Upper lobe of left lung (tissue), 6 donors: ENCODE data around the gene TK1. TPM values are rescaled to one million over a fixed set of nuclear protein-coding genes. Genes with fewer than 3 reads are reported as not detected.
A peak's percentile ranks its signal among the peaks of the same experiment; 100 is the strongest.

Source experiments
- ATAC-seq, 2 donors: fragments of 200-7000 bp; cut with Tn5 transposase; one replicate each; pipeline ENCODE4 v1.9.1; 2022; ENCODE audit warnings: mild to moderate bottlenecking in 2 of 2, moderate library complexity in 2 of 2; ENCODE audit not compliant: low FRiP score in 2 of 2
- DNase-seq, 2 donors: peaks; one replicate each; pipeline ENCODE4 v3.0.0-alpha.2; 2019 to 2020
- H3K27ac ChIP-seq, 4 donors: fragments of 200-600 bp; sonication (generic); one replicate each; pipeline ENCODE4 v1.5.1; 2016 to 2019
- H3K27me3 ChIP-seq, 4 donors: fragments of 200-600 bp; sonication (generic); one replicate each; pipeline ENCODE4 v1.5.1; 2017 to 2019
- H3K36me3 ChIP-seq, 4 donors: fragments of 200-600 bp; sonication (generic); one replicate each; pipeline ENCODE4 v1.5.1; 2016 to 2019
- H3K4me1 ChIP-seq, 4 donors: fragments of 200-600 bp; sonication (generic); one replicate each; pipeline ENCODE4 v1.5.1; 2018 to 2019
- H3K4me3 ChIP-seq, 4 donors: fragments of 200-600 bp; sonication (generic); one replicate each; pipeline ENCODE4 v1.5.1; 2017 to 2019; ENCODE audit warnings: mild to moderate bottlenecking in 2 of 4, moderate library complexity in 1 of 4
- H3K9me3 ChIP-seq, 4 donors: fragments of 200-600 bp; sonication (generic); one replicate each; pipeline ENCODE4 v1.5.1; 2018 to 2019
- CTCF ChIP-seq, 6 experiments: fragments of 450-650 bp in 4 of 6; fragments of 200-600 bp in 2 of 6; sonication (generic) in 2 of 6; IDR thresholded peaks; one replicate each; pipeline ENCODE4 v1.5.1; 2016 to 2019; ENCODE audit warnings: antibody characterized with exemption in 6 of 6
- EP300 ChIP-seq, 4 donors: sonication (generic); formaldehyde crosslinking; IDR thresholded peaks; one replicate each; pipeline ENCODE4 v1.5.1; 2017; ENCODE audit warnings: antibody characterized with exemption in 4 of 4, control low read depth in 2 of 4
- POLR2A ChIP-seq, 4 donors: fragments of 450-650 bp; IDR thresholded peaks; one replicate each; pipeline ENCODE4 v1.5.1; 2016 to 2017; ENCODE audit warnings: antibody characterized with exemption in 4 of 4, mild to moderate bottlenecking in 2 of 4
- POLR2AphosphoS5 ChIP-seq, 2 donors: sonication (generic); formaldehyde crosslinking; IDR thresholded peaks; one replicate each; pipeline ENCODE4 v1.5.1; 2017; ENCODE audit warnings: antibody characterized with exemption in 2 of 2
- WGBS, 2 donors: methylation state at CpG; one replicate each; pipeline ENCODE4 v1.1.5; 2017 to 2018; 5-methylcytosine and 5-hydroxymethylcytosine counted together
- total RNA-seq, 6 donors: library from RNA; depleted of rRNA in 4 of 6; stranded (reverse); fragments of >200 nt in 4 of 6; gene quantifications; one replicate each; pipeline versions ENCODE4 v1.1.0 to v1.2.1, GENCODE V29; 2016 to 2021
- donor health status: DM: no; HTN: no; CAD: no; lungs with moderate emphysema.
- donor health status: DM: no; HTN: yes; CAD: no; lungs with severe emphysema.

TK1 gene
- total RNA-seq, 6 donors from 2014 or later: 2.8 to 16.0 (median 9.0) TPM

- ATAC-seq (no peak), DNase-seq (no peak)
- Histone ChIP-seq H3K27ac (no peak overlapping the region), H3K9me3 (no peaks in the 10 kb centered on the region), H3K4me3 (no peak overlapping the region), H3K36me3 (no peaks in the 10 kb centered on the region), H3K4me1 (peaks cover 2 to 9% (median 5%) of the 10 kb centered on the region in 4 donors), H3K27me3 (no peaks in the 10 kb centered on the region)
- TF ChIP-seq POLR2A (IDR thresholded peaks at IDR 0.05) (no peak), EP300 (IDR thresholded peaks at IDR 0.05) (no peak), POLR2AphosphoS5 (IDR thresholded peaks at IDR 0.05) (no peak), CTCF (IDR thresholded peaks at IDR 0.05) (no peak)
- WGBS, 2 donors: 57 to 70% methylated on average over 7 to 22 of the region's 22 CpGs
Observed at GRCh38 chr17:78163881-78164747, 22.7 kb downstream of the TK1 start.

DNA sequence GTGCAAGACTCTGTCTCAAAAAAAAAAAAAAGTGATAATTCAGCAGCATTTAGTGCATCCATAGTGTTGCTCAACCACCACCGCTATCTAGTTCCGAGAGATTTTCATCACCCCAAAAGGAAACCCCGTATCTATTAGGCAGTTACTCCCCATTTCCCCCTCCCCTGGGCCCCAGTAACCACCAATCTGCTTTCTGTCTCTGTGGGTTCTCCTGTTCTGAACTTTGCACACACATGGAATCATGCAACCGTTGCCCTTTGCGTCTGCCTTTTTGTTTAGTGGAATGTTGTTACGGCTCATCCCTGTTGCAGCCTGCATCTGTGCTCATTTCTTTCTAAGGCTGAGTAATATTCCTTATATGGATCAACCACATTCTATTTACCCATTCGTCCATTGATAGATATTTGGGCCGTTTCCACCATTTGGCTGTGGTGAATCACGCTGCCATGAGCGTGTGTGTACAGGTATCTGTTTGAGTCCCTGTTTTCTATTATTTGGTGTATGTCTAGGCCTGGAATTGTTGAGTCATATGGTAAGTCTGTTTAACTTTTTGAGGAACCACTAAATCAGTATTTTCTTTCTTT lies 27.2 kb downstream of the TK1 start:
- Histone ChIP-seq H3K36me3 (no peaks in the 10 kb centered on the region), H3K4me3 (no peak overlapping the region), H3K4me1 (no peaks in the 10 kb centered on the region), H3K27me3 (no peaks in the 10 kb centered on the region), H3K27ac (no peak overlapping the region), H3K9me3 (no peaks in the 10 kb centered on the region)
- DNase-seq (no peak), ATAC-seq (no peak)
- no peak for TF ChIP-seq POLR2A (IDR thresholded peaks at IDR 0.05)
- TF ChIP-seq EP300 (IDR thresholded peaks at IDR 0.05): no peak
- TF ChIP-seq POLR2AphosphoS5 (IDR thresholded peaks at IDR 0.05): no peak
- no peak for TF ChIP-seq CTCF (IDR thresholded peaks at IDR 0.05)
- WGBS, 2 donors: 67% methylated on average over 10 of the region's 10 CpGs

DNA sequence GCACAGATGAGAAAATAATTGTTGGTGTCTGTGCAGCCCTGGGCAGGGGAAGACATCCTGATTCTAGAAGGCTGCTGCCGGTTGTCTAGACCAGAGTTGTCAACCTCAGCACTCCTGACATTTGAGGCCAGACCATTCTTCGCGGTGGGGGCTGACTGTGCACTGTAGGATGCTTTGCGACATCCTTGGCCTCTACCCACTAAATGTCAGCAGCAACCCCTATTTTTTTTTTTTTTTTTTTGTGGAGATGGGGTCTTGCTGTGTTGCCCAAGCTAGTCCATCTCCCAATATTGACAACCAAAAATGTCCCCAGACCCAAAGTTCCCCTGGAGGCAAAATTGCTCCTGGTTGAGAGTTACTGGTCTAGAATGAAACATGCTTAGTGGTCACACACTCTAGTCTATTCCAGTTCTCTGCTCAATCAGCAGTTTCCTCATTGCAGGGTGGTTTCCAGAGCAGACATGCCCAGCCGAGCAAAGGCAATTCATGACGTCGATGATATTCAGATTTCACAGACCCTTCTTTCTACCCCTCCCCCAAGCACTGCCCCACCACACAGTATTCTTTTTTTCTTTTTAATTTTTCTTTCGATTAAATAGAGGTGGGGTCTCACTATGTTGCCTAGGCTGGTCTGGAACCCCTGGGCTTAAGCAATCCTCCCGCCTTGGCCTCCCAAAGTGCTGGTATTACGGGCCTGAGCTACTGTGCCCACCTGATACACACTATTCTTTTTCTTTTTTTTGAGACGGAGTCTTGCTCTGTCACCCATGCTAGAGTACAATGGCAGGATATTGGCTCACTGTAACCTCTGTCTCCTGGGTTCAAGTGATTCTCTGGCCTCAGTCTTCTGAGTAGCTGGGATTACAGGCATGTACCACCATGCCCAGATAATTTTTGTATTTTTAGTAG lies 31.7 kb downstream of the TK1 start:
- Histone ChIP-seq H3K36me3 (no peaks in the 10 kb centered on the region), H3K4me1 (peaks cover 13 to 18% (median 15%) of the 10 kb centered on the region in 4 donors), H3K9me3 (no peaks in the 10 kb centered on the region), H3K27me3 (no peaks in the 10 kb centered on the region), H3K4me3 (no peak overlapping the region), H3K27ac (peak overlapping the region in 1 of 4 donors; percentile 21)
- ATAC-seq (peak in 1 of 2 donors; percentile 66), DNase-seq (no peak)
- 73 to 78% methylated on average over 11 of the region's 11 CpGs for WGBS, 2 donors
- TF ChIP-seq EP300 (IDR thresholded peaks at IDR 0.05) (no peak), POLR2A (IDR thresholded peaks at IDR 0.05) (peak in 1 of 4 donors; percentile 45)

DNA sequence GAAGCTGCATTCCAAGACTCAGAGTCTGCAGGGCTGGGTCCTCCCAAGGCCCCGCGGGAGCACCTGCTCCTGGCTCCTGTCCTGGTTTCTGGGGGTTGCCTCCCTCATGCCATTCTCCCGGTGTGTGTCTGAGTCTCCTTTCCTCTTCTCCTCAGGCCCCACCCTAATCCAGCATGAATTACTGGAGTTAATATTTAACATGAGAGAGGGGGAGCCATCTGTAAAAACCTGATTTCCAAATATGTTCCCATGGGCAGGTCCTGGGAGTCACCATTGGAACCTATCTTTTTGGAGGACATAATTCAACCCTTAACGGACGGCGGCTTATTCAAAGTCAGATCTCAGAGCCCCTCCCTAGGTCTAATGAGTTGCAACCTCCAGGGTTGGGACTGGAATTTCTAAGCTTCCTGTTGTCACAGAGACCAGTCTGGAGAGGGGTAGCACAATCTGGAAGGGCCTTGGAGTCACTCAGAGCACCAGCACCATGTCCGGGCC lies 35.3 kb downstream of the TK1 start:
- peak; percentile 13 to 69 for ATAC-seq

More for the DNA sequence above, 35.3 kb downstream of the TK1 start:
- peak in 1 of 2 donors; percentile 72 for DNase-seq
- peaks cover 13 to 33% (median 18%) of the 10 kb centered on the region in 4 donors for H3K4me1 ChIP-seq
- no peak for TF ChIP-seq POLR2A (IDR thresholded peaks at IDR 0.05)
- TF ChIP-seq POLR2AphosphoS5 (IDR thresholded peaks at IDR 0.05): no peak
- TF ChIP-seq EP300 (IDR thresholded peaks at IDR 0.05): no peak
- no peak for TF ChIP-seq CTCF (IDR thresholded peaks at IDR 0.05)
- no peaks in the 10 kb centered on the region for H3K9me3 ChIP-seq
- H3K27me3 ChIP-seq: no peaks in the 10 kb centered on the region
- H3K27ac ChIP-seq: peak overlapping the region; percentile 42 to 69 (median 58)
- WGBS, 2 donors: 37 to 40% methylated on average over 7 of the region's 7 CpGs
- H3K36me3 ChIP-seq: no peaks in the 10 kb centered on the region
- no peak overlapping the region for H3K4me3 ChIP-seq
